ENCODE results near the gene FAM163B.

DNA sequence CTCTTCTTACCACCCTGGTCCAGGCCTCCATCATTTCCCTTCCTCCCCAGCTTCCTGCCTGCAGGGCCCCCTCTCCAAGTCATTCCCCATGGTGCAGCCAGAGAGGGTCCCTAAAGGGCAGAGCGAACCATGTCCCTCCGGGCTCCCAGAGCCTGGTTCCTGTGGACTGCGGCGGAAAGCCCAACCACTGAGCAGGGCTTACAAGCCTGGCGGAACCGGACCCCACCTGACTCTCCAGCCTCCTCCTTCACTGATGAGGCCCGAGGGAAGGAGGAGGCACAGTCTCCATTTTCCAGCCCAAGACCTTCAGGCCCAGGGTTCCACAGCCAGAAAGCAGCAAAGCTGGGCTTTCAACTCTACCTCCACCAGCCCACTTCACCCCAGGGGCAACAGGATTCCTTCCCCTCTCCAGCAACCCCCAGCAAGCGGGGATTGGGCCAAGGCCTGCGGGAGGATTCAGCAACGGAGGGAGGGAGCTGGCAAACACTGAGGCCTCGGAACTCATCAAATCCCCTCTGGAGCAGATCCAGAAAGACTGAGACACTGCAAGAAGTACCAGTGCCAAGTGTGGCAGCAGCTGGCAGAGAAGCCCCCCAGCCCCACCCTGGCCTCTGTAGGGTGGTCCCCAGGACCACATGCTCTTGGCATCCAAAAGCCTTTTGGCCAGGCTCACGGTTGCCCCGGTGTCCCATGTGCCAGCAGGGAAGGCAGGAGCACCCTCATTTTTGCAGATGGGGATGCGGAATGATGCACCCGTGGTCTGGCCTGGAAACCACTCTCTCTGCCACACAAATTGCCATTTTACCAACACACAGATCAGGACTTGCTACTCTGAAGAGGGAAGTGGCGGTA, 3.1 kb downstream of the FAM163B start:
- TF ChIP-seq, protein P1, sequence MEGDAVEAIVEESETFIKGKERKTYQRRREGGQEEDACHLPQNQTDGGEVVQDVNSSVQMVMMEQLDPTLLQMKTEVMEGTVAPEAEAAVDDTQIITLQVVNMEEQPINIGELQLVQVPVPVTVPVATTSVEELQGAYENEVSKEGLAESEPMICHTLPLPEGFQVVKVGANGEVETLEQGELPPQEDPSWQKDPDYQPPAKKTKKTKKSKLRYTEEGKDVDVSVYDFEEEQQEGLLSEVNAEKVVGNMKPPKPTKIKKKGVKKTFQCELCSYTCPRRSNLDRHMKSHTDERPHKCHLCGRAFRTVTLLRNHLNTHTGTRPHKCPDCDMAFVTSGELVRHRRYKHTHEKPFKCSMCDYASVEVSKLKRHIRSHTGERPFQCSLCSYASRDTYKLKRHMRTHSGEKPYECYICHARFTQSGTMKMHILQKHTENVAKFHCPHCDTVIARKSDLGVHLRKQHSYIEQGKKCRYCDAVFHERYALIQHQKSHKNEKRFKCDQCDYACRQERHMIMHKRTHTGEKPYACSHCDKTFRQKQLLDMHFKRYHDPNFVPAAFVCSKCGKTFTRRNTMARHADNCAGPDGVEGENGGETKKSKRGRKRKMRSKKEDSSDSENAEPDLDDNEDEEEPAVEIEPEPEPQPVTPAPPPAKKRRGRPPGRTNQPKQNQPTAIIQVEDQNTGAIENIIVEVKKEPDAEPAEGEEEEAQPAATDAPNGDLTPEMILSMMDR (IDR thresholded peaks at IDR 0.05; ENCODE audit: poor library complexity), result no peak
- TF ChIP-seq EZH2 (IDR thresholded peaks at IDR 0.05; ENCODE audit: borderline replicate concordance), result no peak

Data from hepatocyte (in vitro differentiated cells).